T-helper 2 cell (primary cell): ENCODE results near the gene SPDEF.

Experiments
- DNase-seq, 5 experiments: peaks; one replicate each; pipeline versions ENCODE4 v3.0.0 to v3.0.0-alpha.2; 2012 to 2022

The SPDEF gene

DNA sequence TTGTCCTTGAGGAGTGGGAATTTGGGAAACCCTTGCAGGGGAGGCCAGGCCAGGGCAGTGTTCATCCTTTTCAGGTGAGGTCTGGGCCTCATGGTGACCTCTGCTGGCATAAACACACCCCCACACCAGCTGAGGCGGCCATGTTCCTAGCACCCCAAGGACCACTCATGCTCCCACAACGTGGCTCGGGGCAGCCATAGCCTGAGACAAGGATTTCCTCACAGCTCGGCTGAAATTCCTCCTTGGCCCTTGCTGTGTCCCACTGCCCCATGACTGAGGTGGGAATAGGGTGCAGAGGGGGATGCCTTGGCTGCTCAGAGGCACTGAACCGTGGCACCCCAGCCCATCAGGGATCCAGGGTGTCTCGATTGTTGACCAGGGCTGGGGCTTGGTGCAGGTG, 27.3 kb upstream of the SPDEF start:
- DNase-seq, result peak in 1 of 5 experiments; percentile 11

DNA sequence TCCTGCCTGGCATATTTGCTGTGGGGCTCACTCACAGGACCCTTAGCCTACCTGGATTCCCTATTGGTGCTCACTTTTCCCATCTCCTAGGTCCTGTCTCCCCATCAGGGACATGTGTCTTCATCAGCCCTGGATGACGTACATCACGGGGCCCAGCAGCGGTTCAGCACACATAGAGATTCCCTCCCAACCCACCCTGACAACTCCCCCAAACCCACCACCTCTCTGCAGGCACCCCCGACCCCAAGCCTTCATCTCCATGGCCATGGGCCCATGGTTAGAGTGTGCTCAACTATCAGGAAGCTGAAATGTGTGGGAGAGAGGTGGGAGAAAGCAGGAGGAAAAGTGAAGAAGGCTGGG, 25.4 kb upstream of the SPDEF start:
- no peak for DNase-seq

DNA sequence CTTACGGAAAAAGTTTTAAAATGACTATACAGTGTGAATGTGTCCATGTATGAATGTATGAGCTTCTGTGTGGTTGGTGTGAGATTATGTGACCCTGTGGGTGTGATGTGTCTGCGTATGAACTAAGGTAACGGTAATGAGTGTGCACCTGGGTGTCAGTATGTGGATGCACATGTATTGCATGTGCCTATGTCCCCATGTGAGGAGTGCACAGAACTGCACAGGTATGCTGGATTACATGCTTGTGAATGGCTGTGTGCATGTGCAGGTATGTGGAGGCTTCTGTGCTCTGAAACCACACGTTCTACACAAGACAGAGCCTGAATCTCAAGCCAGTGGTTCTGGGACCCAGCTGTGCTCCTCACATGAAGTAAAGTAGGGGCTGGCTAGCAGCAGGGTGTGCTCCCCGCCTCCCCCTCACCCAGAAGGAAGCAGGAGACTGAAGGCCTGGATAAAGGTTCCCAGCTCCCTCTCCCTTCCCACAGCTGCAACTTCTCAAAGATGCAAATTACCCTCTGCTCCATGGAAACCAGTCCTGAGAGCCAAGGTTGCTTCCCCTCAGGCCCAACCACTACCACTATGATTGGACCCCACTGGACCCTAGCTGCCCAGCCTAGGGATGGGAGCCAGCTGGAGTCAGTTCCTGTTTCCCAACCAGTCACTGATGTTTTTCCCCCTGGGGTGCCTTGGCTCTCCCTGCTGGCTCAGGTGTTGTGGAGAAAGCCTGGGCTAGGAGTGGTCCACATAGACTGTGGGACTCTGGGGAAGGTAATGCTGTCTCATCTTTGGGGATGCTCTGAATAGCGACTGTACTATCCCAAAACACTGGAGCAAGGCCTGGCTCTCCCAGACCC, 24.8 kb upstream of the SPDEF start:
- no peak for DNase-seq

DNA sequence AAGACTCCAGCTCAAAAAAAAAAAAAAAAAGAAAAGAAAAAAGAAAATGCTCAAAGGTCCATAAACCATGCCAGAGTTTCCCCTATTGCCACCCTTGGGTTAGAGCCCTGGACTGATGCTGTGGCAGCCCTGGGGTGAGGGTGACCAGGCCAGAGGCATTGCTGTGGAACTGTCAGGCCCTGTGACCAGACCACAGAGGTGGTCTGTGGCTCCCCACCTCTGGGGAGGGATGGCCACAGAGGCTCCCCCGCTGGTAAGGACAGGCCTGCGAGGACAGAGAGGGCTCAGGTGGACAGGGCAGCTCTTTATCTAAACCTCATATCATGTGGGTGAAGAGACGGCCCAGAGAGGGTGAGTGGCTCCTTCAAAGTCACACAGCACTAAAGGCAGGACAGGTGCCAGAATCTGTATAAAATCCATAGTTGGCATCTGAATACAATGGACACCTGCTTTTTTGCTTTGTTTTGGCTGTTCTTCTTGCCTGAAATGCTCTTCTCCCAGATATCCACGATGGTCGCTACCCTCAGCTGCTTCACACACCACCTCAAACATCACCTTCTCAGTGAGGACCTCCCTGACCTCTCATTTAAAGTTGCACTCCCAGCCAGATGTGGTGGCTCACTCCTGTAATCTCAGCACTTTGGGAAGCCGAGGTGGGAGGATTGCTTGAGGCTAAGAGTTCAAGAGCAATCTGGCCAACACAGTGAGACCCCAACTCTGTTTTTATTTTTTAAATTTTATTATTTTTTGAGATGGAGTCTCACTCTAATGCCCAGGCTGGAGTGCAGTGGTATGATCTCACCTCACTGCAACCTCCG, 22.5 kb upstream of the SPDEF start:
- no peak for DNase-seq

DNA sequence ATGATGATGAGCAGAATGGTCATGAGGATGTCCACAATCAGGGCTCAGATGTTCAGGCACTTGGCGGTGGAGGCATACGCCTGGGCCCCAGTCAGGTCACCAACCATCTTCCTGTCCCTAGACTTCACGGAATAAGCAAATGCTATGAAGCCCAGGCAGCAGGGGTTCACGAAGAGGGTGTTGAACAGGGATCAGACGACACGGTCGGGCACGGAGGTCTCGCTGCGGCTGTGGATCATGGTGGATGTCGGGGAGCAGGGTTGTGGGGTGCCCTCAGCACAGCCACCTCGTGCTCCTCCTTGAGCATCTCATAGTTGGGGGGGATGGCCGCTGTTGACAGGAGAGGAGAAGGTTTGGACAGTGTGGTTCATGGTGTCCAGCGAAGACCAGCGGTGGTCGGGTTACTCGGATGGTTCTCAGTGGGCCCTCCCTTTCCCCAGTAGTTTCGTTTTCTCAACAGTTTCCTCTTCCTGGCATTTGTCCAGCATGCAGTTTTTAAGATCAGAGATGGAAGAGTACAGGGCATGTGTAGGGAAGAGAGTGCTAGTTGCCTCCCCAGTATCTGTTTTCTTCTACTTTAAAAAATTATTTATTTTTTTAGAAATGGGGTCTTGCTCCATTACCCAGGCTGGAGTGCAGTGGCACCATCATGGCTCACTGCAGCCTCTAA, 20.3 kb upstream of the SPDEF start:
- no peak for DNase-seq

DNA sequence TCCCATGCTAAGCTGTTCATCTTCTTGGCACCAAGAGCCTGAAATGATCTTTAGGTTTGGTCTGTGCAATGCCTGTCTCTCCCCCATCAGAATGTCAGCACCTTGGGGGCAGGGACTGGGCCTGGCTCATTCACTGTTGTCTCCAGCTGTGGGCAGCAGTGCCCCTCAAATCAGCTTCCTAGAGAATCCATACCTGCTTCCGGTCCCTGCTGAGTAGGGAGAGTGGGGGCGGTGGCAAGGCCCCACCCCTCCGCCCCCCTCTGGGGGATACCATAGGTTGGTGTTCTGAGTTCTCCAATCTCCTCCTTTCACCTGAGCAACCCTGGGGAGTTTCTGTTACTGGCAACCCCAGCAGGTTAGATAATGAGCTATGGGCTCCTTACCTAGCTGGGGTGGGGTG, 19.2 kb upstream of the SPDEF start:
- DNase-seq, result no peak

DNA sequence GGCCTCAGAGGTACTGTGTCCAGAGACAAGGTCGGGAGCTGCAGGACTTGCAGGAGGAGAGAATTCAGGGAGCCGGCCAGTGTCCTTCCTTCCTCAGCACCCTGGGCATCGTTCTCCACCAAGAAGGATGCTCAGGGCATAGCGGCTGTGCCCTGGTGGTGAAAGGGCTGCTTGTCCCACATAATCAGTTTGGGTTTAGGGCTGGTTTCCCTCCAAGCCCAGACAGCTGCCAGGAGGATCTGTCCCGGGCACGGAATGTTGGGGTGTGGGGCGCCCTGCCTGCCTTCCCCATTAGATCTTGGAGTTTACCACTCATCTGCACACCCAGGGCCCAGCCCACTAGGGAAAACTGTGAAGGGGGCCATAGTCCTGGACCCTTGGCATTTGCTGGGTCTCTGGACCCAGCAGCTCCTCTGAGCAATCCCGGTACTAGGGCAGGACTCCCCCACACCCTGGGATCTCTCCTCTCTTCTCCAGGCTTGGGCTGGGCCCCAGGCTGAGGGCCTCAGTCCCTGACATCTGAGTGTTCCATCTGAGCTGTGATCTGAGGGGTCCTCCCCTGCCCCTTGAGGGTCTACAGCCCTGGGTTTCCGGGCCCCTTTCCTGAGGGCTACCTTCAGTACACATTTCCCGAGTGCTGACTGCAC, 18.6 kb upstream of the SPDEF start:
- no peak for DNase-seq

DNA sequence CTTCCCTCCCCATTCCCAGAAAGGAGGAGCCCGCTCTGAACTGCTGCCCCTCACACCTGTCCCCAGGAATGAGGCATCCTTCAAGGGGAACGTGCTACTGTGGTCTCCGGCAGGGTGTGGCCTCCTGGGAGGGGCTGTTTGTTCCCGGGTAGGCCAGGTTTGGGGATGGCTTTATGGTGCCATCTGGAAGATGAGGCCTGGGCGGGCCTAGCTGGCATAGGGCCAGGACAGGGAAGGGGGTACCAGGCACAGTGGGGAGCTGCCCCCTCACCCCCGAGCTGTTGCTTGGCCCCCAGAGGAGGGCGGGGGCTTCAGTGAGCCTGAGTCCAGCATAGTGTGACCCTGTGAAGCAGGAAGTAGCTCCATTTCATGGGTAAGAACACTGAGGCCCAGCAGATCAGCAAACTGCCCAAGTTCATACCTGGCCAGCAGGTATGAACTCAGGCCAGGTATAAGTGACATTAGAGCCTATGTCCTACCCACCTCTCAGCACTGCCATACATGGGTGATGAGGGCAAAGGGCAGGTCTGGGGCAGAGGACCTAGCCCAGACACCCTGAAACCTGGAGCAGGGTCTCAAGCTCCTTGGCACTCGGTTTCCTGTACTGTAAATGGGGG, 17.5 kb upstream of the SPDEF start:
- DNase-seq, result no peak

DNA sequence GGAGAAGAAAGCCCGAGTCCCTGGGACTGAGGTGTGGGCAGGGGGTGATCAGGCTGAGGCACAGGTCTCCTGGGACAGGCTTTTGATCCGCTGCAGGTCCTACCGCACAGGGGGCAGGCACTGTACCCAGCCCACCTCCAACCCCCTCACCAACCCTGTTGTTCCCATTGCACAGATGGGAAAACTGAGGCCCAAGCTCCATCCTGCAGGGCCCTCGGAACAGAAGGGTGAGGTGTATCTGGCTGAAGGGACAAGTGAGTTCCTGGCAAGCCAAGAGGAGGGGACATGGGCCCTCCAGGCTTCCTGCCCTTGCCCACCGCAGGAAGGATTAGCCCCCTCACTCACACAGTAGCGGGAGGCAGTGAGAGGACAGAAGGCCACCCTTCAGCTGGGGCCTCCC, 16.5 kb upstream of the SPDEF start:
- DNase-seq, result no peak

DNA sequence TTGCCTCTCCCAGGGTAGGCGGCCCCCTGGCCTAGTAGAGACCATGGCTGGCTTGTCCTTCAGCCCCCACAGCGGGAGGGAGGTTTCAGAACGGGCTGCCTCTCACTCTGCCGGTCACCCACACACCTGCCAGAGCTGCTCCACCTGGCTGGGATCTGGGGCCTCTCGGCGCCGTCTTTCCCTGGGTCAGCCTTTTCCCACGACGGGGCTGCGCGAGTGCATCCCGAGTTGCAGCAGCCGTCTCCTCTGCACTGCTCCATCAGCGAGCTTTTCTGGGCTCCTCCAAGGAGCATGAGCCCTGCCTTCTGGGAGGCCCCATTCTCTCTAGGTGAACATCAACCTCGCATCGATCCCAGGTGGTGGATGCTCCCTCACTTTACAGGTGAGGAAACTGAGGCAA, 15.9 kb upstream of the SPDEF start:
- DNase-seq, result no peak

DNA sequence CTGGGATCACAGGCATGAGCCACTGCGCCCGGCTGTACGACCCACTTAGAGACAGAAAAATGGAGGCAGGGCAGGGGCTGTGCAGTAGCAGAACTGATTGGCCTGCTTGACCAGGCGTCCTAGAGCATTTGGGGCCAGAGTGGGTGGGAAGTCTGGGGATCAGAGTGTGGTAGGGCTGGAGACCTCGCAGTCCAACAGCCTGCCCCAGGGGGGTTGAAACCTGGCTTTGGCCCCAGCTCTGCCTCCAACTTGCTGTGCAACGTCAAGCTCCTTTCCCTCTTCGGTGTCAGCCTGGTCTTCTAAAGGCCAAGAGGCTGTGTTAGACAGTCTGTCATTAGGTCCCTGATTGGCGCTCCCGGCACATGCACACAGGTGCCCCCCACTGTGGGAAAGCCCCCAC, 15.3 kb upstream of the SPDEF start:
- DNase-seq, result no peak

DNA sequence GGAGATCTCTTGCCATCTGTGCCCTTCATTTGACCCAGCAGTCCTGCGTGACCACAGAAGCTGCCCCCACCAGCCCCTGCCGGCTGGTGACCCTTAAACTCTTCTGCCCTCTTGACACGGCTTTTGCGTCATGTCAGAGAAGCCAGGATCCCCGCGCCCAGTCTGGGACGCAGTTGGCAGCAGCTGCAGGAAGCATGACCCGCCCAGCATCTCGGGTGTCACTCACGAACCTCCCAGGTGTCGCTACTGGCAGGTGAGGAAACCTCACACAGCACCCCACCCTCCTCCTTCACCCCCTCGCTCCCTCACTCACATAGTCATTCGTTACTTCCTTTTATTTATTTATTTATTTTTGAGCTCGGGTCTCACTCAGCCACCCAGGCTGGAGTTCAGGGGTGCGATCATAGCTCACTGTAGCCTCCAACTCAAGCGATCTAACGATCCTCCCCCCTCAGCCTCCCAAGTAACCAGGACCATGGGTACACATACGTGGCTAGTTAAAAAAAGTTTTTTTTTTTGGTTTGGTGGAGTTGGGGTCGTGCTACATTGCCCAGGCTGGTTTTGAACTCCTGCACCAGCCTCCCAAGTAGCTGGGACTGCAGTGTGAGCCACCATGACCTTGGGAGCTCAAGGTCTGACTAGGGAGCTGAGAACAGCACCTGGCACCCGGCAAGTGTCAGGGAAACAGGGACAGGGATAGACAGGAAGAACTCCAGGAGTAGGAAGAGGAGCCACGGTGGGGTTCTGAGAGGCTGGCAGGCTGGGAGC, 14.1 kb upstream of the SPDEF start:
- DNase-seq, result no peak

DNA sequence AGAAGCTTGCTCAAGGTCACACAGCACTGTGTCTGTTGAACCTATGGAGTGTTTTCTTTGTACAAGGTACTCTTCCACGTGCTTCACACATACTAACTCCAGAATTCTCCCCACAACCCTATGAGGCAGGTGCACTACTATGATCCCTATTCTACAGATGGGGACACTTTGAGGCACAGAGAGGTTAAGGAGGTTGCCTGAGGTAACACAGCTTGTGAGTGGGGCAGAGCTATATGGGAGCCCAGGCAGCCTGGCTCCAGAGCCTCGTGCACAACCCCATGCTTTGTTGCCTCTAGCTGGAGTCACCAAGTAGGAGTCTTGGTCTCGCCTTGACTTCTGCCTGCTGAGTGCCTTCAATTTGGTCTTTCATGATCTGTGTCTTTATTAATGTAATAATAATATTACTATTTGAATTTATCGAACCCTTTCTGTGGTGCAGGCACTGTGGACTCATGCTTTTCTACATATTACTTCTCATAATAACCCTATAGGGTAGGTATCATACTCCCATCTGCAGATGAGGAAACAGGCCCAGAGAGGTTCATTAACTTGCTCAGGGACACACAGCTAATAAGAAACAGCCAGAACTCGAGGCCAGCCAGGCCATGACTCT, 13.3 kb upstream of the SPDEF start:
- DNase-seq, result no peak

DNA sequence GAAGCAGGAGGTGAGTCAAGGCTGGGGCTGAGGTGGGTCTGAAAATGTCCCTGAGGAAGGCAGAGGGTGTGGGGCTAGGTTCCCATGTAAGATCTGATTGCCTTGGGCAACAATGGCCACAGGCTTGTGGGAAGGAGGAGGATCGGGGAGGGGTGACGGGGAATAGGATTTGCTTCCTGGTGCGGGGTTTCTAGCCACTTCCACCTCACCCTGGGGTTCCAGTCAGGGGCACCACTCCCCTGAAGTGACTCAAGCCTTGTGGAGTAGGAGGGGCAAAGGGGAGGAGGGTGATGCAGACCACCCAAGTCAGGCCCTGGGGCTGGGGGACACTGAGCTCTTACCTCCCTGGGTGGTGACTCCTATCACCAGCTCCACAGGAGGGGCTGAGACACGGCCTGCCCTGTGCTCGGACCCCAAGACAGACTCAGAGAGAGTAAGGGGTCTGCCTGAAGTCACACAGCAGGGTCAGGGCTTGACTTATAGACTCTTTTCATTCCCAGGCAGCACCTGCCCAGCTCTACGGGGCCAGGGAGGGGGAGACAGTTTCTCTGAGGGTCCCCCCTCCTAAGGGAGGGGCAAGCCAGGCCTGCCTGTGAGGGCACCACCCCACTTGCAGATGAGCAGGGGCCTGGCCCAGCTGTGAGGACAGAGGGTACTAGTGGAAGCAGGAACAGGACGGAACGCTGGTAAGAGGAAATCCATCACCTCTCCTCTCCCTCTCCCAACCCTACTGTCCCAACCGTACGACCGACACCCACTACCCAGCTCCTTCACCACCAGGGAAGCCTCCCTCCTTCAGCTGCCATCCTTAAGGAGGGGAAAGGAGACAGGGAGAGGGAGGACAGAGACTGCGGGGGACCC, 12.4 kb upstream of the SPDEF start:
- DNase-seq, result no peak

DNA sequence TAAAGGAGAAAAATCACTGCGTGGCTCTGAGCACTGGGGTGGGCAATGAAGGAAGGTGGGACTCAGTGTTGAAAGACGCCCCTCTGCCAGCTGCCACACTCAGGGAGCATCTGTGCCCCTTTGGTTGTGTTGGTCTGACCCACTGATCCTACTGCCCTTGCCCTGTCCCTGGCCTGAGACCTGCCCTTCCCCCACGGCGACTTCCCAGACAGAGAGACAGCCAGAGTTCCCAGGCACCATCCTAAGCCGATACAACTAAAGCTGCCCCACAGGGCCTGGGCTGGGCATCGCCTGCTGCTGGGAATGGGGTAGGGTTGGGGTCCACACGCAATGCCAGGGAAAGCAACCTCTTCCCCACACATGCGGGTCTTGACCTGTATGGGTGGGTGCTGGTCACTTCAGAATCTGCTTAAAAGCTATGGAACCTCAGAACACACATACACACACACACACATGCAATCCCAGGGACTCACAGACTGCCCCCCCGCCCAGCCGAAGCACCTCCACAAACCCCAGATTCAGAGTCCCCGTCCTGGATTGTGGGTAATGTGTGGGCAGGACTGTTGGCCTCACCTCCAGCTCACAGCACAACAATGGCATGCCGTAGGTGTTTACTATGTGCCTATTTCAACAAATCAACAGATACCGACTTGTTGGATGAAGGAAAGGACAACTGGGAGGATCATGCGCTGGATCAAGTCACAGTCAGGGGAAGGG, 10.9 kb upstream of the SPDEF start:
- DNase-seq, result no peak

DNA sequence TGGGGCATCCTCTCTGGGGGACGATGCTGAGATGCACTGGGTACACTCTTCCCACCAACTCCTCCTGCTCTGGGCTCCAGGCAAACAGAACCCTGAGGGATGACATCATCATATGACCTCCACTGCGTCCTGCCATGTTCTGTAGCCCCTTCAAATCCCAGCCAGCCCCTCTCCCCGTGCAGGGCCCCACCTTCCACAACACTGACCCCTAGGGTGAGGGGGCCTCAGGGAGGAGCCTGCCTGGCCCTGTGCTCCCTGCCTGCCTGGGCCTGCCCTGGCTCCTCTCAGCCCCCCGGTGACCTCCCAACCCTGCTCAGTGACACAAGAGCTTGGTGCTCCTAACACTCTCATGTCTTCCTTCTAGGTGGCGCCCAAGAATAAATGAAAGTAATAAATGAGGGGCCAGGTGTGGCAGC, 9.6 kb upstream of the SPDEF start:
- no peak for DNase-seq

DNA sequence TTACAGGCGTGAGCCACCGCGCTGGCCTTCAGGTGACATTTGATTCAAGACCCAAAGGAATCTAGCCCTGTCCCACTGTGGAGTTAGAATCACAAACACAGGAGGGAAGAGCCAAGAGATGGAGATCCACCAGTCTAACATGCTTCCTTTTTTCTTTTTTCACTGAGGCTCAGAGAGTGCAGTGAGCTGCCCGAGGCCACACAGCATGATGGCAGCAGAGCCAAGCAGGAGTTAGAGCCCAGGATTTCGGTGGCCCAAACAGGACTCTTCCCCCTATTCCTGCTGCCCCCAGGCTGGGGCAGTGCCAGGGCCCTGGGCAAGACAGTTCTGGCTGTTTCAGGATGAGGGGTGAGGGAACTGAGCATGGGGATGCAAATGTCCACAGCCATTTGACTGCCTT, 8.1 kb upstream of the SPDEF start:
- DNase-seq, result no peak

DNA sequence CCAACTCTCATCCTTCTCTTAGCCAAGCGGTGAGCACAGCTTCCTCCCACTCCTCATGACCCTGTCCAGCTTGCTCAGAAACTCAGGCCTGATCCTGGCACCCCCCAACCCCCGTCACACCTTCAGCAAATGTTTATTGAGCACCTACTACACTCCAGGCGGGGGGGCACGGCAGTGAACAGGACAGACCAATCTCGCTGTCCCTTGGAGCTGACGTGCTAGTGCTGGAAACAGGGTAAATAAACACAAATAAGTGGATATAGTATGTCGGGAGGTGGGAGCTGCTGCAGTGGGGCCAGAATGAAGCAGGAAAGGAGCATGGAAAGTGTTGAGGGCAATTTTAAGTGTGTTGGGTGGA, 7.4 kb upstream of the SPDEF start:
- DNase-seq, result no peak

DNA sequence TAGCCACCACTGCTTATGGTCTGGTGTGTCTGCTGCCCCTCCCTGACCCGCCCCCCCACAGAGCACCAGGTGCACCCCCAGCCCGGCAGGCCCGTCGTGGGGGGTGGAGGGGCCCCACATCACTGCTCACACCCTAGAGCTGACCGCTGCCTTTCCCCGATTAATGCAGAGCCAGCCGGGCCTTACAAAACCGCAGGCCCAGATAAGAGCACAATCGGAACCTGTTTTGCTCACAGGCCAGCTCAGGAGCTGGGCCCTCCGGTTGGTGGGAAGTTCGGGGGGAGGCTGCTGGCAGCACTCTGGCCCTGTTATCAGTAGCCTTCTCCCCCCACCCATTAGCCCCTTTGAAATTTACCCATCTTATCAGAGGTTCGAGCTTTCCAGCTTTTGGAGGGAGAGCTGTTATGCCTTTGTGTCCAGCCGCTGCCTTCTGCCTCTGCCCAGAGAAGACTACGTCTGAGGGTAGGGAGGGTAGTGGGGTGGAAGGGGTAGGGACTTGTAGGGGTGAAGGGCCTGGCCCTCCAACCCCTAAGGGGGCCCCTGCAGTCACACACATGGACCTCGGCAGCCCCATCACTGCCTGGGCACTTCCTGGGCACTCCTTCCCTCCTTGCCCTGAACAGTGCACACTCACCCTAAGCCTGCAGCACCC, 6.9 kb upstream of the SPDEF start:
- no peak for DNase-seq
